ENCODE measurements around the gene HMGCS1. TPM values are rescaled to one million over a fixed set of nuclear protein-coding genes. Genes with fewer than 3 reads are reported as not detected.
"Not testable (repeated sequence)": the region's sequence is repeated elsewhere in the genome, so short reads cannot be mapped to it uniquely, and the experiment has no call there.

Gene HMGCS1
- total RNA-seq, 1 experiment from 2014 or later = 35.4 TPM

DNA sequence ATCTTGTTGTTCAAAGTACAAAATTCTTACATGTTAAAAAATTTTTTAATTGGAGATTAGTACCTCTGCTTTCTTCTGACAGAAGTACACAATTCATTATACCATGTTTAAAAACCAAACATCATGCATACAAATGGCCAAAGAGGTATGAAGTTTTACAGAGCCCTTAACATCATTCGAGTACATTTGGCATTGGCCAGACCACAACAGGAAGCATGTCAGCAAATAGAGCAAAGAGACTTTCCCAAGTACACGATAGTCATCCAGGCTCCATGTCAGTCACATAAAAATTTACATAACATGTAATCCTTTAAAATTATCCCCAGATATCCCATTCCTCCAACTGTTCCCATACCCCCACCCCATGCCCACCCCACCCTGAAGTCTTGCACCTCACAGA is 22.5 kb downstream of the HMGCS1 start:
- DNase-seq (ENCODE audit: low read depth, low spot score) = no peak
- in situ Hi-C loops (cut with HindIII; ENCODE audit: low pct_unique_long_range_greater_than_20kb, low sequenced_read_pairs) = no loop called here

DNA sequence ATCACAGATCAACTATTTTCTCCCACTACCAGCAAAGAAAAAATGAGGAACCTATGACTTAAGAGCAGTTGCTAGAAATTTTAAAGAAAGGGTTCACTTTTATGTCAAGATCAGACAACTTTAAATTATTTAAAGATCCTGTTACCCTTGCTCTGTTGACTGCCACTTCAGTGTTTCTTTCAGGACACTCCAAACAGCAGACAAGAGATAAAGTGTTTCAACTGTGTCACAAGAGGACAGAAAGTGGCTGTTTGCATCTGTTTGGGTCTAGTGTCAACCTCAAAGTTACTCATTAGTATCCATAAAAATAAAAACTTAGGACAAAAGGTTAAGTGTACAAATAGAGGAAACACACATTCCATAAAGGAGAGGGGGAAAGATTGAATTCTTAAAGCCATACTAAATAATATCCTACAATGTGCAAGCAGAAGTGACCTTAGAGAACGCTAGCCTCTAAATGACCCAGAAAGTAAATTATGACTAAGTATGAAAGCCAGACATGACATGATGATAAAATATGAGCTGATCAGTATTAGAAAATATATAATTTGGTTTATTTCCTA is 24.9 kb downstream of the HMGCS1 start:
- DNase-seq (ENCODE audit: low read depth, low spot score) = no peak
- in situ Hi-C loops (cut with HindIII; ENCODE audit: low pct_unique_long_range_greater_than_20kb, low sequenced_read_pairs) = no loop called here

DNA sequence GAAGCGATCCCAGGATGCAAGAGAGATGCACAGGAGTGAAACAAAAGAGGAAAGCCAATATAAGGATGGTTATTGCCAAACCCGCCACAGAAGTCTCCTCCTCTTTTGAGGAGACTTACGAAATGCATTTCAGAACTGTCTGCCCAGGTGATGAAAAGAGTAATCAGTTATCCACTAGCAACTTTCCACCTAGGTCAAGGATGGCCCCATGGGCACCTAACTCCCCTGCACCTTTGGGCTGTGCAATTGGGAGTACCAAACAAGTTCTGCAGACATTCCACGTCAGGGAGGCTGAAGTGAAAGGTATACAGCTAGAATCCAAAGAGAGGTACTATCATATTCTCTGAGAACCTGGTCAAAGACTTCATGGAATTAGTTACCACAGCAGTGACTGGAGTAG is 25.7 kb downstream of the HMGCS1 start:
- in situ Hi-C loops (cut with HindIII; ENCODE audit: low pct_unique_long_range_greater_than_20kb, low sequenced_read_pairs) = no loop called here
- DNase-seq (ENCODE audit: low read depth, low spot score) = no peak

DNA sequence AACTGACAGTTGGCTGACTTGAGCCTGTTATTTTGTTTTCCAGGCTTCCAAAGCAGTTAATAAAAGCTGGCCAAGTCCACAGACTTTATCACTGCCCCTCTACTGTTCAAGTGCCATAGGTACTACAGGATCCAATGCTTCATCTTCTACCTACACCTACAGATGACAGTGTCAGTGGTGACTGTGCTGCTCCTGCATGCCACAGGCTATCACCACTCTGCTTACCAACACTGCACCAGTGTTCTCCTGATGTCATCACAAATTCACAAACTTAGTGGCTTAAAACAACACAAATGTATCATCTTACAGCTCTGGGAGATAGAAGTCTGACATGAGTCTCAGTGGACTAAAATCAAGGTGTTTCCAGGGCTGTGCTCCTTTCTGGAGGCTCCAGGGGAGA is 26.6 kb downstream of the HMGCS1 start:
- in situ Hi-C loops (cut with HindIII; ENCODE audit: low pct_unique_long_range_greater_than_20kb, low sequenced_read_pairs) = no loop called here
- no peak for DNase-seq (ENCODE audit: low read depth, low spot score)

DNA sequence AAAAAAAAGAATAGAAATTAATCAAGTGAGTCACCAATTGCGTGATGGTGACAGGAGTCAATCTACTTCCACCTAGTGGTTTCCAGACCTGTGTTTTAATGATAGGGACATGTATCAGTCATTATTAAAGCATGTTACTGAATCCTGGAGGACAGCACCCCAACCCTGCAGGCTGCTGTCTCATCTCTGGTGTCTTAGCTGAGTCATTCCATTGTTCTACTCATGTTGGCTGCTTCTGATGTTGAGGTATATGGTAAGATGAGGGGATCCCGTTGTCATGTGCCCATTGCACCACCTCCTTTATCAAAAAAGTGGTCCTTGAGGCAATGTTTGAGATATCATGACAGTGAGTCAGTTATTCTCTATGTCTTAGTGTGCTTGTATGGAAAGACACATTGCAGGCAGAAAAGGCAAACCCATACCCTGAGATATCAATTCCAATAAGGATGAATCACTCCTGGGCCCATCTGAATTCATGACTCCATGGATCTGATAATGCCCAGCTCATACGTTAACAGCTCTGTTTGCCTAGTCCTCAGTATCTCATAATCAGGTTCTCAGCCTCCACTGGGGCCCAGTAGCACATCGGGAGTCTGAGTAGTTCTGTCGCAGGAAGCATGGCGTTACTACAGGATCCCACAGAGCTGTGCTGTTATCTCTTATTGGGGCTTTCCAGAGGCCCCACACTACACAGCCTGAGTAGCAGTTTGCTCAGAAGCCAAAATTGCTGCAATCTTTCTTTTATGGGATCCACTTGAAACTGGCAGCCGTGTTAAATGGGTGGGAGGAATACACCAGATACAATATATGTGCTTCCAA is 31.2 kb downstream of the HMGCS1 start:
- in situ Hi-C loops (cut with HindIII; ENCODE audit: low pct_unique_long_range_greater_than_20kb, low sequenced_read_pairs) = no loop called here
- DNase-seq (ENCODE audit: low read depth, low spot score) = no peak

DNA sequence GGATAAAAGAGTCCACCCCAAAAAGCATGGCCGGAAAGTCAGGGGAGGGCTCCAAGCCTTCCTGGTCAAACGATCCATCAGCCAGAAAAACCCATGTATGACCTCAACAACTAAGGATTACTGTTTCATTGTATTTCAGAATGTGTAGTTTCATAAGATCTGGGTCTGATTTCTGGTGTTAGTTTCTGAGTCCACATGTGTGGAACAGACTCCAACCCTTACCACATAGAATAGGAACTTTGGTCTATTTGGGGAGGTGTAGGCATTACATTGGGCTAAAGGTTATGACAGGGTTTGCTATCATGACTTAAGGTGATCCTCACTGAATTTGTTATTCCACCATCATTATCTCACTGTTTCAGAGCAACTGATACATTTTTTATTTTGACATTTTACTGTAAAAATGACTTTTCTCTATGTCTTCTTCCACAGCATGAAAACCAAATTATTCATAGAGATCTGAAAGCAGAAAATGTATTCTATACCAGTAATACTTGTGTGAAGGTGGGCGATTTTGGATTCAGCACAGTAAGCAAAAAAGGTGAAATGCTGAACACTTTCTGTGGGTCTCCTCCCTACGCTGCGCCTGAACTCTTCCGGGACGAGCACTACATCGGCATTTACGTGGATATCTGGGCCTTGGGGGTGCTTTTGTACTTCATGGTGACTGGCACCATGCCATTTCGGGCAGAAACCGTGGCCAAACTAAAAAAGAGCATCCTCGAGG is 33.5 kb downstream of the HMGCS1 start:
- no peak for DNase-seq (ENCODE audit: low read depth, low spot score)
- in situ Hi-C loops (cut with HindIII; ENCODE audit: low pct_unique_long_range_greater_than_20kb, low sequenced_read_pairs) = no loop called here

DNA sequence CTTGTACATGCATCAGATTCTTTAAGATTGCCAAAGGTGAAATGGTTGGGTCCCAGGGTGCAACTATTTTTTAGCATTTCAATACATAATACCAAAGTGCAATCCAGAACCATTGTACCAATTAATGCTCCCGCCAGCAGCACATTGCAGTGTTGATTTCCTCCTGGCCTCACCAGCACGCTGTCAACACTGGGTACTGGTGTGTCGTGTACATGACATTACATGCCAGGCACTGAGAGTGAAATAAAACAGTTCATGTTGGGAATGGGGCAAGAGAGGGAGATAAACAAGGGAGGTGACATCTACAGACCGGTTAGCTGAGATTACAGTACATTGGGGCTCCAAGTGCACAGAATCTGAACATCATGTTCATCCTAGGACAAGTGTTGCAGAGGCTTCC is 37.8 kb downstream of the HMGCS1 start:
- in situ Hi-C loops (cut with HindIII; ENCODE audit: low pct_unique_long_range_greater_than_20kb, low sequenced_read_pairs) = no loop called here
- no peak for DNase-seq (ENCODE audit: low read depth, low spot score)

DNA sequence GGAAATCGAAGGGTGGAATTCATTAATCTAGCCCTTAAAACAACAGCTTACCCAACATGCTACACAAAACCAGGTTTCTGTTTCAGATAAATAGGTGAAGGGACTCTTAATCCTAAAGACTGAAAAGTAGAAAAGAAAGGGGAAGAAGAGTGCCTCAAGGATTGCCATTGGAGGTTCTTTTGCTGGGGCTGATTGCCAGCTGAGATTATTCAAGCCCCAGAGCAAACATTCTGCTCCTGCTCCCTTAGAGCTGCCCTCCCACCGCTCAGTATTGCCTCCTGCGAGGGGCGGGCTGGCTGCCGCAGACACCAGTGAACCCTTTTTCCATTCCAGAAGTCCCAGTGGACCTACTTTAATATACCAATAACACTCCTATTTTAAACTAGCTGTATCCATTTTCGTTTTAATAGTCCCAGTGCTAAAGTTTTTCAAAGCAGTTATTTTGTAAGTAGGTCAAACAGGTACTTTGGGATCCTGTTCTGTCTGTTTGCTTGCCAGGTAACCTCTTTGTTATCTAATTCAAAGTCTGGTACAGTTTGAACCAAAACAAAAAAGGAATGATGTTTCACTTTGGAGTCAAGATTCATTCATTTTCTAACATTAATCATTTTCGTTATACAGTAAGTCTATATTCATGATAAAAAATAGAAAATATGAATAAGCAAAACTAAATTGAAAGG is 38.6 kb downstream of the HMGCS1 start:
- in situ Hi-C loops (cut with HindIII; ENCODE audit: low pct_unique_long_range_greater_than_20kb, low sequenced_read_pairs) = no loop called here
- DNase-seq (ENCODE audit: low read depth, low spot score) = no peak

DNA sequence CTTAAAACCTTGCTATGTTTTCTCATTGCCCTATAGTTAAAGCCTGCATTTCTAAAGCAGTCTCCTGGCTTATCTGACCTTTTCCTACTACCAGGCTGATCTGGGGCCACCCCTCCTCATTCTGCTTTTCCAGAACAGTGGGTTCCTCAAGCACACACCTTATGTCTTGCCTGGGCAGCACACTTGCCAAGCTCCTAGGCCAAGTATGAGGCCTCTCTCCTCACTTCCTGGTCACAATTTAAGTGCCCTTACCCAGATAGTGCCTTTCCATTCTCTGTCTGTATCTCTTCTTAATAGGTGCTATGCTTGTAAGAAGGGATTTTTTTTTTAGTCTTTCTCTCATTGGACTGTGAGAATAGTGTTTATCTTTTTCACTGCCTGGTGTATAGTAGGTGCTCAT is 39.7 kb downstream of the HMGCS1 start:
- DNase-seq (ENCODE audit: low read depth, low spot score) = no peak
- in situ Hi-C loops (cut with HindIII; ENCODE audit: low pct_unique_long_range_greater_than_20kb, low sequenced_read_pairs) = no loop called here

DNA sequence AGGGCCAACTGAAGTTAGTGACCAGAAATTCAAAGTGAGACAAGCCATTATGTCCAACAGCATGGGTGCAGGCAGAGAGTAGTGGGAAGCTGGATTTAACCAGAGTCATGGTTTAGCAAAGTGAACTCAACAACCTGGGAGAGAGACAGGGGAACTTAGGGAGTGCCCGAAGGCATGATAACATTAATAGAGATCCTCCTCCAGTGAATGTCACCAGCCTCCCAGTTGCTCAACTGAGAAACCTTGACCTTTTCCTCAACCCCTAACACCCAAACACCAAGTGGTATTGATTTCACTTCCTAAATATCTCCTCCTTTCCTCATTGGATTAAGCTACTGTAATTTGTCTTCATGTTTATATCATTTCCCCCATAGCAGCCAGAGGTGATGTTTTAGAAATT is 42.6 kb downstream of the HMGCS1 start:
- DNase-seq (ENCODE audit: low read depth, low spot score) = no peak
- in situ Hi-C loops (cut with HindIII; ENCODE audit: low pct_unique_long_range_greater_than_20kb, low sequenced_read_pairs) = no loop called here

DNA sequence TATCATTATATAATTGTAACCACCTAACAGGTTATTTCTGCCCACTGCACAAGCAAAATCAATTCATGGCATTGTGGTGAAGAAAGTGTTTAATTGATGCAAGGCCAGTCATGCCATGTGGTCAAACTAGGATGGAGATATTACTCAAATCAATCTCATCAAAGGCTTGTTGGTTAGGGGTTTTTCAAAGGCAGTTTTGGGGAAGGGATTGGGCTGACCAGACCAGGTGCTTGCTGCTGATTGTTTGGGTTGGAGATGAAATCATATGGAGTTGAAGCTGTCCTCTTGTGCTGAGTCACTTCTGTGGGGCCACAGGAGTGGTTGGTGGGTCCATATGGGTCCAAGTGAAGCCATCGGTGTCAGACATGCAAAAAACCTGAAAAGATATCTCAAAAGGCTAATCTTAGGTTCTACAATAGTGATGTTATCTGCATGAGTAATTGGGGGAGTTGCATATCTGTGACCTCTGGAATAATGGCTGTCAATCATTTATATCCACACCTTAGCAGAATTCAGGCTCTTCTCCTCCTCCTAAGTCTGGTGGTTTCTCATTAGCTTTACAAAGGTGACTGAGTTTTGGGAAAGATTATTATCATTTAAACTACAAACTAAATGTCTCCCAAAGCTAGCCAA is 44.9 kb downstream of the HMGCS1 start:
- in situ Hi-C loops (cut with HindIII; ENCODE audit: low pct_unique_long_range_greater_than_20kb, low sequenced_read_pairs) = no loop called here
- DNase-seq (ENCODE audit: low read depth, low spot score) = no peak

DNA sequence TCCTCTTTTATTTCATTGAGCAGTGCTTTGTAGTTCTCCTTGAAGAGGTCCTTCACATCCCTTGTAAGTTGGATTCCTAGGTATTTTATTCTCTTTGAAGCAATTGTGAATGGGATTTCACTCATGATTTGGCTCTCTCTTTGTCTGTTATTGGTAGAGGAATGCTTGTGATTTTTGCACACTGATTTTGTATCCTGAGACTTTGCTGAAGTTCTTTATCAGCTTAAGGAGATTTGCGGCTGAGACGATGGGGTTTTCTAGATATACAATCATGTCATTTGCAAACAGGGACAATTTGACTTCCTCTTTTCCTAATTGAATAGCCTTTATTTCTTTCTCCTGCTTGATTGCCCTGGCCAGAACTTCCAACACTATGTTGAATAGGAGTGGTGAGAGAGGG is 50.9 kb downstream of the HMGCS1 start:
- in situ Hi-C loops (cut with HindIII; ENCODE audit: low pct_unique_long_range_greater_than_20kb, low sequenced_read_pairs); DNase-seq (ENCODE audit: low read depth, low spot score): not testable (repeated sequence)

DNA sequence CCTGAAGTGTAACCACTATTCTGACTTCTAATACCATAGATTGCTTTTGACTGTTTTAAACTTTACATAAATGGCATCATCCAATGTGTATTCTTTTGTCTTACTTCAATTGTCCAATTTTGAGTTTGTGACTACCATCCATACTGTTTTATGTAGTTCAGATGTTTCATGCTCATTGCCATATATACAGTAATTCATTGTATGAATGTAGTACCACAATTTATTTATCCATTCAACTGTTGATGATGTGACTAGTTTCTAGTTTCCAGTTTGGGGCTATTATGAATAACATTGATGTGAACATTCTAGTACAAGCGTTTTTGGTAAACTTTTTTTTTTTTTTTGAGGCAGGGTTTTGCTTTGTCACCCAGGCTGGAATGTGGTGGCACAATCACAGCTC is 55.1 kb downstream of the HMGCS1 start:
- no peak for DNase-seq (ENCODE audit: low read depth, low spot score)
- in situ Hi-C loops (cut with HindIII; ENCODE audit: low pct_unique_long_range_greater_than_20kb, low sequenced_read_pairs) = no loop called here

DNA sequence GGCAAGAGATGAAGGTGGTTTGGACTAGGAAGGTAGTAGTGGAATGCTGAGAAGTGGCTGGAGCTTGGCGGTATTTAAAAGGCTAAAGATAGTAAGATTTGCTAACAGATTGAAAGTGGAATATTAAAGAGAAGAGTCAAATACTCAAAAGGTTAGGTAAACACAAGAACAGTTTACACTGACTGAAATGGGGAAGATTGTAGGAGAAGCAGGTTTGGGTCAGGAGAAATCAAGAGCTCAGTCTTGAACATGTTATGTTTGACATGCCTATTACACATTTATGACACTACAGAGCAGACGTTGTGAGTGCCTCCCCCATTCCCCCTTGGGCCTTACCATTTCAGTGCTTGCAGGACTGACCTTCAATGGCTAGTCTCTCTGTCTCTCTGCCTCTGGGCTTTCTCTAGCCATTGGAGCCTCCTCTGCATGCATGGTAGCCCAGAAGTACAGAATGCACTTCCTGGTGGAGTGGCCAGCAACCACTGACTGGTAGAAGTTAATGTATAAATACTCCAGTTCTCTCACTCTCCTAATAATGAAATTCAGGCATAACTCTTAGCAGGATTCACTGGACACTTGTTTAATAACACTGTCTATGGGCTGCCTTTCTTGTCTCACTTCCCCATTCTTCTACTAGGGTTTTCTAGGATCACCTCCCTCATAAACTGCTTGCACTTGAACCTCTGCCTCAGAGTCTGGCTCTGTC is 56.8 kb downstream of the HMGCS1 start:
- in situ Hi-C loops (cut with HindIII; ENCODE audit: low pct_unique_long_range_greater_than_20kb, low sequenced_read_pairs) = no loop called here
- no peak for DNase-seq (ENCODE audit: low read depth, low spot score)

DNA sequence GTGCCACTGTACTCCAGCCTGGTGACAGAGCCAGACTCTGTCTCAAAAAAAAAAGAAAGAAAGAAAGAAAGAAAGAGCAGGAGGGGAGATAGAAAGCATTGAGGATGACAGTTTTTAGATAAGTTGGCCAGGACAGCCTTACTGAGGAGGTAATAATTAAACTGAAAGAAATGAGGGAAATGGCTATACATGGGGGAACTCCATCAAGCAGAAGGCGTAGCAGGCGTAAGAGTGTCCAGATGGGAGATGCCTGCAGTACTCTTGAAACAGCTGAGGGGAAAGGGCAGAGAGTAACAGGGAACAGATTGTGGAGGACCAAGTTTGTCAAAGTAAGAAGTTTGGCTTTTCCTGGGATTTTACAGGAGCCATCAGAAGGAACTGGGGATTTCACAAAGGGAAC is 57.5 kb downstream of the HMGCS1 start:
- DNase-seq (ENCODE audit: low read depth, low spot score) = no peak
- in situ Hi-C loops (cut with HindIII; ENCODE audit: low pct_unique_long_range_greater_than_20kb, low sequenced_read_pairs) = no loop called here

DNA sequence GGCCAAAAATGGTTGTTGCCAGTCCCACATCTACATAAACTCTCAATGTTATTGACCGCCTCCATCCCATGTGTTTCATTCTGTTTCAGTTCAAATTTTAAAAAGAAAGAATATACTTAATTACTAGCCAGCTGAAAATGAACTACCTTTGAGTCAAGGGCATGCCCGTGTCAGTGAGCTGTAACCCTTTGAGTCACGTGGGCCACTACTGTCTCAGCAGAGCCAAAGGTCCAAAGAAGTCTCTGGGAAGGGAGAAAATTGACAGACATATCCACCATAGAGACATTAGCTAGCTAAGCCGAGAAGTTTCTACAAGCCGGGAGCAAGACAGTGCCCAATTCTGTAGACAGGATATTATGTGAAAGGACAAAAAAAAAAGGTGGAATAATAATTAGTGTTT is 61.5 kb downstream of the HMGCS1 start:
- no peak for DNase-seq (ENCODE audit: low read depth, low spot score)
- in situ Hi-C loops (cut with HindIII; ENCODE audit: low pct_unique_long_range_greater_than_20kb, low sequenced_read_pairs) = no loop called here

DNA sequence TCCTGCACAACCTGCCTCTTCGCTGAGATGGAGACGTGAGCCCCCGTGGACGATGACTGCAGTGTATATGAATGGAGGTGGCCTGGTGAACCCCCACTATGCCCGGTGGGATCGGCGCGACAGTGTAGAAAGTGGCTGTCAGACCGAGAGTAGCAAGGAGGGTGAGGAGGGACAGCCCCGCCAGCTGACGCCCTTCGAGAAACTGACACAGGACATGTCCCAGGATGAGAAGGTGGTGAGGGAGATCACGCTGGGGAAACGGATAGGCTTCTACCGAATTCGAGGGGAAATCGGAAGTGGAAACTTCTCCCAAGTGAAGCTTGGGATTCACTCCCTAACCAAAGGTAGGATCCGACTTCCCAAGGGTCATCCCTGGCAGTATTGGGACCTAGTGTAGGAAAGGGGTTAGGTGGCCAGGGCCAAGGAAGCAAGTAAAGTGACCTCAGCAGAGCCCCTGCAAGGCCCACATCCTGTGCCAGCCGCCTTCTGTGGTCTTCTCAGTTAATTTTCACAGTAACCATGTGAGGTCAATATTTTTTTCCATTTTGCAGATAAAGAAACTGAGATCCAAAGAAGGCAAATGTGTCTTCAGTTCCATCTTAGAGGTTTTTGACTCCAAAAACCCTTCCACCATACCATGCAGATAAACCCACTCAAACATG is 67.4 kb downstream of the HMGCS1 start:
- DNase-seq (ENCODE audit: low read depth, low spot score) = no peak
- in situ Hi-C loops (cut with HindIII; ENCODE audit: low pct_unique_long_range_greater_than_20kb, low sequenced_read_pairs) = no loop called here
